MG63 (cell line): Measurements from ENCODE around the gene CSH1. TPM values are rescaled to one million over a fixed set of nuclear protein-coding genes. Genes with fewer than 3 reads are reported as not detected.
"Not testable (repeated sequence)": the region's sequence is repeated elsewhere in the genome, so short reads cannot be mapped to it uniquely, and the experiment has no call there.

Source experiments
- DNase-seq: peaks from one replicate; pipeline ENCODE4 v3.0.0-alpha.2; 2020
- H3K27me3 ChIP-seq: fragments of 250-450 bp; sonication (Bioruptor Pico); 2 replicates; pipeline ENCODE4 v1.5.1; 2020; ENCODE audit warnings: mild to moderate bottlenecking, moderate library complexity
- H3K36me3 ChIP-seq: fragments of 250-450 bp; sonication (Bioruptor Pico); 2 replicates; pipeline ENCODE4 v1.5.1; 2020; ENCODE audit warnings: mild to moderate bottlenecking, moderate library complexity
- H3K4me3 ChIP-seq: fragments of 250-450 bp; sonication (Bioruptor Pico); 2 replicates; pipeline ENCODE4 v1.5.1; 2020; ENCODE audit warnings: mild to moderate bottlenecking, moderate library complexity
- H3K9me3 ChIP-seq: fragments of 250-450 bp; sonication (Bioruptor Pico); 2 replicates; pipeline ENCODE4 v1.5.1; 2020; ENCODE audit warnings: mild to moderate bottlenecking, moderate library complexity
- total RNA-seq: library from RNA; depleted of rRNA; stranded (reverse); fragments of >200 nt; shearing (Covaris generic); gene quantifications from 2 replicates; pipeline ENCODE4 v1.2.3, GENCODE V29; 2014; ENCODE audit warnings: low replicate concordance

The CSH1 gene
- total RNA-seq, 1 experiment from 2014 or later: not detected

DNA sequence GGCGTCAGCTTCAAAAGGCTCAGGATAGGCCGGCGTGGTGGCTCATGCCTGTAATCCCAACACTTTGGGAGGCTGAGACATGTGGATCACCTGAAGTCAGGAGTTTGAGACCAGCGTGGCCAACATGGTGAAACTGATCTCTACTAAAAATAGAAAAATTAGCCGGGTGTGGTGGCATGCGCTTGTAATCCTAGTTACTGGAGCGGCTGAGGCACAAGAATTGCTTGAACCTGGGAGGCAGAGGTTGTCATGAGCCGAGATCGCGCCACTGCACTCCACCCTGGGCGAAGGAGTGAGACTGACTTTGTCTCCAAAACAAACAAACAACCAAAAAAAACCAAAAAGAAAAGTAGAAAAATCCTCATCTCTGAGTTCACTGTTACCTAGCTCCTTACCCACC is 11.3 kb downstream of the CSH1 start:
- not testable (repeated sequence) for H3K4me3 ChIP-seq, H3K9me3 ChIP-seq, DNase-seq, H3K36me3 ChIP-seq, H3K27me3 ChIP-seq

DNA sequence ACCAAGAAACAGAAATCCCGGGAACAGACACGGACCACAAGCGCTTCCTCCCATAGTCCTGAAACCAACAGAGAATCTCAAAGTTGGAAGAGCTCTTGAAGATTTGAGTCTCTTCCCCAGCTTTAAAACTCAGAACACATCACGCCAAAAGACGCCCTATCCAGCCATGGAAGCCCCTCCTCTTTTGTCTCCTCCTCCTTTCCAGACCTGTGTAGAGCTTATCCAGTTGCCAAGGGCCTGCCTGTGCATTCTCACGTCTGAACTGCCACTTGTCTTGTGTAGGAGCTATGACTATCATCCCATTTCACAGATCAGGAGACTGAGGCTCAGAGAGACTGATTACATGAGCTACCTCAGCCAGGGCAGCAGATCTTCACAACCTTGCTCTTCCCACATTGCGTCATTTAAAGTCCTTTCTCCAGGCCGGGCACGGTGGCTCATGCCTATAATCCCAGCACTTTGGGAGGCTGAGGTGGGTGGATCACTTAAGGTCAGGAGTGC is 13.7 kb downstream of the CSH1 start:
- not testable (repeated sequence) for H3K9me3 ChIP-seq, H3K4me3 ChIP-seq, DNase-seq, H3K36me3 ChIP-seq, H3K27me3 ChIP-seq

DNA sequence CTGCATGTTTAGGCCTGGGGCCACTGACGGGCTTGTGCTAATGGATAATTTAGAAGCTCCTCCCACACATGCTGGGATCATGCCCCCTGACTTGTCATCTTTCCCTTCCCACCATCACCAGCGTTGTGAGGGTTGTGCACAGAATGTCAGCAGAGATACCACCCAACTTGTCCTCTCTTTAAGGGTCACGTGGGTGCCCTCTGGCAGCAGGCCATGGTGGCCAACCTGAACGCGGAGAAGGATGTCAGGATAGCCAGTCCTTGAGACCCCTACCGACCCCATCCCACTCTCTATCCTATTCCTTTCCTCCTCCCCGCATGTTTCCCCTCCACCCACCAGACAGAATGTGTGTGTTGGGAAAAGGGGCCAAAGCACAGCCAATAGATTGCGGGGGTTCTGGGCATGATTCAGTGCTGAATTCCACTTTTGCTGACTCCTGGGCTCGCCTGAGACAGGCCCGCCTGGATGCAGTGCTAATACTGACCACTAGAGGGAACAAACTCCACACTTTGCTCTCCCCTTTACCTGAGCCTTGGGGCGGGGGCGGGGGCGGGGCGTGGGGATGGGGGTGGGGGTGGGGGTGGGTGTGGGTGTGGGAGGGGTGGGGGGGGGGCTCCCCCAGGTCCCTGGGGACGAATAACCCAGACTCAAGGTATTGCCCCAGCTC is 14.3 kb downstream of the CSH1 start, which contains the start of gene GH2:
GH2 (minus strand) TSS at position 10 of the 667 bp plus-strand sequence. CDS start 143 bp downstream, outside the sequence.
- Histone ChIP-seq H3K4me3 (no peak within 1 kb of the TSS), H3K9me3 (no peaks in the 10 kb centered on the region), H3K27me3 (no peaks in the 10 kb centered on the region), H3K36me3 (no peaks in the 10 kb centered on the region)
- DNase-seq: peak; percentile 62

DNA sequence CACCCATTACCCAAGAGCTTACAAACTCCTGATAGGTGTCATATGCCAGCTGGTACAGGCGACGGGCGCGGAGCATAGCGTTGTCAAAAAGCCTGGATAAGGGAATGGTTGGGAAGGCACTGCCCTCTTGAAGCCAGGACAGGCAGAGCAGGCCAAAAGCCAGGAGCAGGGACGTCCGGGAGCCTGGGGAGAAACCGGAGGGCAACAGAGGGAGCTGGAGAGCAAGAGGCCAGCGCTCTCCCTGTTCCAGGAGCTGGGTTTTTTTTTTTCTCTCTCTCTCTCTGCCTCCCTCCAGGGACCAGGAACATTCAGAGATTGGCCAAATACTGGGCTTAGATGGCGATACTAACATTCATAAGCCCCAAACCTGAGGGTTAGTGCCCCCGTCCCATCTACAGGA is 15.0 kb downstream of the CSH1 start:
- not testable (repeated sequence) for H3K27me3 ChIP-seq, H3K9me3 ChIP-seq, DNase-seq, H3K4me3 ChIP-seq, H3K36me3 ChIP-seq

DNA sequence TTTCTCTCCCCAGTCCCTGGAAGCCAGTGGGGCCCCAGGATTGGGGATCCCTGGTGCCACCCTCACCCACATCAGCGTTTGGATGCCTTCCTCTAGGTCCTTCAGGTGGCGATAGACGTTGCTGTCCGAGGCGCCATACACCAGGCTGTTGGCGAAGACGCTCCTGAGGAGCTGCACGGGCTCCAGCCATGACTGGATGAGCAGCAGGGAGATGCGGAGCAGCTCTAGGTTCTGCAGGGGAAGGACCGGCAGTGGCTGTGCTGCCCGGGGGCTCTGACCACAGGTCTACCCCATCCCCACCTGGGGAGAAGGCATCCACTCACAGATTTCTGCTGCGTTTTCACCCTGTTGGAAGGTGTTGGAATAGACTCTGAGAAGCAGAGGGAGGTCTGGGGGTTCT is 15.7 kb downstream of the CSH1 start:
- no peak overlapping the region for H3K4me3 ChIP-seq
- no peak for DNase-seq
- H3K9me3 ChIP-seq: no peaks in the 10 kb centered on the region
- no peaks in the 10 kb centered on the region for H3K36me3 ChIP-seq
- no peaks in the 10 kb centered on the region for H3K27me3 ChIP-seq

DNA sequence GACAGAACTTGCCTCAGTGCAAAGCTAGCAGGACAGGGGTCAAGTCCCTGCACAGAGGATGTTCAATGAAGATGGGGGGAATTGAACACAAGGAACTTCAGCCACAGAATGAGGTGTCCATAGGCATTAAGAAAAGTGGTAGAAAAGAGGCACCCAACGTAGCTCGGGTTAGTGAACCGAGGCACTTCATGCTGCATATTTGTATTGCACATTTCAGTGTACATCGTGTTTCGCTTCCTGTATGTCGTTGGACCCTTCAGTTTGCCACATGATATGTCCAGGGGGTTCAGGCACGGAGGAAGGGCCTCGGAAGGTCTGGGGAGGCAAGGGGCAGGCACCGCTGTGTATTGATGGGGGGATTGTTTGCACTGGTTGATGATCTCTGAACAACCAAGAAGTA is 18.0 kb downstream of the CSH1 start:
- not testable (repeated sequence) for H3K4me3 ChIP-seq, H3K9me3 ChIP-seq, DNase-seq, H3K36me3 ChIP-seq, H3K27me3 ChIP-seq

DNA sequence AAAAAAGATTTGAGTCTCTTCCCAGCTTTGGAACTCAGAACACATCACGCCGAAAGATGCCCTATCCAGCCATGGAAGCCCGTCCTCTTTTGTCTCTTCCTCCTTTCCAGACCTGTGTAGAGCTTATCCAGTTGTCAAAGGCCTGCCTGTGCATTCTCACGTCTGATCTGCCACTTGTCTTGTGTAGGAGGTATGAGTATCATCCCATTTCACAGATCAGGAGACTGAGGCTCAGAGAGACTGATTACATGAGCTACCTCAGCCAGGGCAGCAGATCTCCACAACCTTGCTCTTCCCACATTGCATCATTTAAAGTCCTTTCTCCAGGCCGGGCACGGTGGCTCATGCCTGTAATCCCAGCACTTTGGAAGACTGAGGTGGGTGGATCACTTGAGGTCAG is 21.7 kb downstream of the CSH1 start:
- not testable (repeated sequence) for H3K36me3 ChIP-seq, H3K27me3 ChIP-seq, H3K9me3 ChIP-seq, H3K4me3 ChIP-seq, DNase-seq

DNA sequence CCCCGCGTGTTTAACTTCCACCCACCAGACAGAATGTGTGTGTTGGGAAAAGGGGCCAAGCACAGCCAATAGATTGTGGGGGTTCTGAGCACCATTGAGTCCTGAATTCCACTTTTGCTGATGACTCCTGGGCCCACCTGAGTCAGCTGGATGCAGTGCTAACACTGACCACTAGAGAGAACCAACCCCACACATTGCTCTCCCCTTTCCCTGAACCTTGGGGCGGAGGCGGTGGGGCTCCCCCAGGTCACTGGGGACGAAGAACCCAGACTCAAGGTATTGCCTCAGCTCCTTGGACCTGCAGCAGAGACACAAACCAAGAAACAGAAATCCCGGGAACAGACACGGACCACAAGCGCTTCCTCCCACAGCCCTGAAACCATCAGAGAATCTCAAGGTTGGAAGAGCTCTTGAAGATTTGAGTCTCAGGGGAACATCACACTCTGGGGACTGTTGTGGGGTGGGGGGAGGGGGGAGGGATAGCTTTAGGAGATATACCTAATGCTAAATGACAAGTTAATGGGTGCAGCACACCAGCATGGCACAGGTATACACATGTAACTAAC is 22.2 kb downstream of the CSH1 start:
- H3K36me3 ChIP-seq, DNase-seq, H3K4me3 ChIP-seq, H3K9me3 ChIP-seq, H3K27me3 ChIP-seq: not testable (repeated sequence)

DNA sequence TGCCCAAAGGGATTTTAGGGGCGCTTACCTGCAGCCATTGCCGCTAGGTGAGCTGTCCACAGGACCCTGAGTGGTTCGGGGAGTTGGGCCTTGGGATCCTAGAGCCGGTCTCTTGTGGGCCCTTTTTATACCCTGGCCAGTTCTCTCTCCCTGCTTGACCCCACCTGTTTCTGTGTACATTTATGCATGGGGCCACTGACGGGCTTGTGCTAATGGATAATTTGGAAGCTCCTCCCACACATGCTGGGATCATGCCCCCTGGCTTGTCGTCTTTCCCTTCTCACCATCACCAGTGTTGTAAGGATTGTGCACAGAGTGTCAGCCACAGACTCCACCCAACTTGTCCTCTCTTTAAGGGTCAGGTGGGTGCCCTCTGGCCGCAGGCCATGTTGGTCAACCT is 22.8 kb downstream of the CSH1 start, which contains the start of gene CSH2:
CSH2 (minus strand) TSS at position 101 of the 400 bp plus-strand sequence; CDS start at position 38, 63 bp downstream.
- not testable (repeated sequence) for DNase-seq, H3K36me3 ChIP-seq, H3K4me3 ChIP-seq, H3K27me3 ChIP-seq, H3K9me3 ChIP-seq

DNA sequence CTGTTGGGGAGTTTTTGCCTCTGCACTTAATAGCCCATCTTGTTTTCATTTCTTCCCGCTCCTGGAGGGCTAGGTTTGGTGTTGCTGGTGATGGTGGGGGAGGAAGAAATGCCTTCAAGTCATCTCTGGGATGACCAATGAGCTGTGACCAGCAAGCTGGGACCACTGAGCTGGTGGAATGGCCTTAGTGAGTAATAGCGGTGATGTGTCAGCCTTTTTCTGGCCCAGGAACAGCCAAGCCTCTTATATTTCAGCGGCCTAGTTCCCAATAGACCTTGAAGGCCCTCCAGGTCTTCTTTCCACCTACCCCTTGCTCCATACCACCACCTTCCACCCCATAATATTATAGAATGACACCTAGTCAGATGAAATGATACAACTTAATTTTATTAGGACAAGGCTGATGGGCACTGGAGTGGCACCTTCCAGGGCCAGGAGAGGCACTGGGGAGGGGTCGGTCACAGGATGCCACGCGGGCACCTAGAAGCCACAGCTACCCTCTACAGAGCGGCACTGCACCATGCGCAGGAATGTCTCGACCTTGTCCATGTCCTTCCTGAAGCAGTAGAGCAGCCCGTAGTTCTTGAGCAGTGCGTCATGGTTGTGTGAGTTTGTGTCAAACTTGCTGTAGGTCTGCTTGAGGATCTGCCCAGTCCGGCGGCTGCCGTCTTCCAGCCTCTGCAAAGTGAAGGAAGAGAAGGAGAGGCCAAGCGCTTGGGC is 24.6 kb downstream of the CSH1 start:
- not testable (repeated sequence) for H3K27me3 ChIP-seq, H3K36me3 ChIP-seq, H3K9me3 ChIP-seq, H3K4me3 ChIP-seq
- DNase-seq: peak; percentile 18

DNA sequence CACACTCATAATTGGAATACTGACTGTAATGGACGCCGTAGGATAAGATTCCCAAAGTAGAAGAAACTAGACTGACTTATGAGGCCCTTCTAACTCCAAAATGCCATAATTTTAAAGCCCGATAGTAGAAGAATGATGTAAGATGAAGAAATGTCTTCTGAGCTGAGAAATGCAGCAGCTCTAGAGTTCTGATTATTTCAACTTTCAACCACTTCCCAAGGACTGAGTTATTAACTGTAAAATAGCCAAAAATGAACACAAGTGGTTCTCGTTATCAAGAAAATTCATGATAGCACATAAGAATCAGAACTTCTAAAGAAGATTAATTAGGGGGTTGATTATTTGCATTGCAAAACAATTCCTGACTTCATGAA is 26.1 kb downstream of the CSH1 start:
- not testable (repeated sequence) for DNase-seq, H3K9me3 ChIP-seq, H3K36me3 ChIP-seq, H3K27me3 ChIP-seq, H3K4me3 ChIP-seq

DNA sequence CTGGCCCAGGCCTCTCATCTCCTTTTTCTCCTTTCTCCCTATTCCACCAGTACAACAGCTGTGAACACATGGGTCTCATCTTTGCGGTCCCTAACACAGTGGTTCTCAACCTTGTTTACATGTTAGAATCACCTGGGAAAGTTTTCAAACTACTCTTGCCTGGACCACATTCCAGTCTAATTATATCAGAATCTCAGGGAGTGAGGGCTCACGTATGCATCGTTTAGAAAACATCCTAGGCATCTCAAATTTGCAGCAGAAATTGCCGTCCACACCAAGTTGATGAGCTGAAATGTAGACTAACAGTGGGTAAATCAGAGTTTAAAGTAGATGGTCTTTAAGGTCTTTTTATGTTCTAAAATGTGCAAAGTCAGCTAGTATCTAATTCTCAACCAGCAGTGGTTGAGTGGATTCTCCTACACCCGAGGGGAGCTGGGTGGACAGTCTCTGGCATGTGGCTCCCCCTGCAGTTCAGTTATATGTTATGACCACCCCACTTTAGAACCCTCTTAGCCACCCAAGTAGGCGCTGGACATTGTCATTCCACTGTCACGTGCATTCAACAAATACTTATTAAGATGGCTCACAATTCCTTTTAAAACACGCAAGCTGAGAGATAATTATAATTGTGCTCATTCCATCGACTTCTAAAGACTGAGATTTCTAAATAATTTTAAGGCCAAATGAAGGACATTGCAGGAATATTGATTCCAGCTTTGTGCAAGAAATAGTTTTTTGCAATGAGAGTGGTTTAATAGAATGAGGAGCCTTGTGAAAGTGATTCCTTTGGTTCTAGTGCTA is 26.7 kb downstream of the CSH1 start:
- not testable (repeated sequence) for H3K36me3 ChIP-seq, H3K4me3 ChIP-seq, DNase-seq, H3K27me3 ChIP-seq, H3K9me3 ChIP-seq

DNA sequence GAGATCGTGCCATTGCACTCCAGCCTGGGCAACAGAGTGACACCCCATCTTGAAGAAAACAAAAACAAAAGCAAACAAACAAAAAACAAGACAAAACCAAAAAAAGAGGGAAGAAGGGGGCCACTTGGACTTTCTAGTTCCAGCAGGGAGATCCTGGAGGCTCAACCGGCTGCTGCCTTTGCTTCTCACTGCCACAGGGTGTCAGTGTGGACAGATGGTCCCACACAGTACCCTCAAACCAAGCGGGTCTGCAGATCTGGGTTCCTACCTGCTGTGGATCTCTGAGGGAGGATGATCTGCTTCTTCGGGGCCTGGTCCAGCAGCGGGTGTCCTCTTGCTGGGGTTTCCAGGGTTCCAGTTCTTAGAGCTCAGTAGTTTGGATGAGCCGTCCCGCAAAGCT is 29.7 kb downstream of the CSH1 start:
- H3K27me3 ChIP-seq, H3K4me3 ChIP-seq, H3K9me3 ChIP-seq, DNase-seq, H3K36me3 ChIP-seq: not testable (repeated sequence)

DNA sequence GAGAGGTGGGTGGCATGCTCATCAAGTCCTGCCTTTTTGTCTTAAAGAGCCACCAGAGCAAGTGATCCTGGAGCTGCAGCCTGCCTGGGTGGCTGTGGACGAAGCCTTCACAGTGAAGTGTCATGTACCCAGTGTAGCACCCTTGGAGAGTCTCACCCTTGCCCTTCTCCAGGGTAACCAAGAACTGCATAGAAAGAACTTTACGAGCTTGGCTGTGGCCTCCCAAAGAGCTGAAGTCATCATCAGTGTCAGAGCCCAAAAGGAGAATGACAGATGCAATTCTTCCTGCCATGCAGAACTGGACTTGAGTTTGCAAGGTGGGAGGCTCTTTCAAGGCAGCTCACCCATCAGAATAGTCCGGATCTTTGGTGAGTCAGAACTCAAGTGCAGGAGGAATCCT is 37.1 kb downstream of the CSH1 start:
- H3K9me3 ChIP-seq: no peaks in the 10 kb centered on the region
- no peak for DNase-seq
- no peak overlapping the region for H3K4me3 ChIP-seq
- H3K27me3 ChIP-seq: no peaks in the 10 kb centered on the region; the same call in 1 of the 2 replicates
- no peaks in the 10 kb centered on the region for H3K36me3 ChIP-seq

DNA sequence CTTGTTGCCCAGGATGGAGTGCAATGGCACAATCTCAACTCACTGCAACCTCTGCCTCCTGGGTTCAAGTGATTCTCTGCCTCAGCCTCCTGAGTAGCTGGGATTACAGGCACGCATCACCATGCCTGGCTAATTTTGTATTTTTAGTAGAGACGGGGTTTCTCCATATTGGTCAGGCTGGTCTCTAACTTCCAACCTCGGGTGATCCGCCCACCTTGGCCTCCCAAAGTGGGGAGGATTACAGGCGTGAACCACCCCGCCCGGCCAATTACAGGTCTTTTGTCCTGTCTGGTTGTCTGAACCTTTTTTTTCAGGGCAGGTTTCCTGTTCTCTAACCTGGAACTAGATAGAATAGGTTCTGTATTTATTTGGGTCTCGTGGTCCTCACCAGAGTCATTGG is 39.9 kb downstream of the CSH1 start:
- not testable (repeated sequence) for H3K9me3 ChIP-seq, H3K36me3 ChIP-seq, H3K27me3 ChIP-seq

DNA sequence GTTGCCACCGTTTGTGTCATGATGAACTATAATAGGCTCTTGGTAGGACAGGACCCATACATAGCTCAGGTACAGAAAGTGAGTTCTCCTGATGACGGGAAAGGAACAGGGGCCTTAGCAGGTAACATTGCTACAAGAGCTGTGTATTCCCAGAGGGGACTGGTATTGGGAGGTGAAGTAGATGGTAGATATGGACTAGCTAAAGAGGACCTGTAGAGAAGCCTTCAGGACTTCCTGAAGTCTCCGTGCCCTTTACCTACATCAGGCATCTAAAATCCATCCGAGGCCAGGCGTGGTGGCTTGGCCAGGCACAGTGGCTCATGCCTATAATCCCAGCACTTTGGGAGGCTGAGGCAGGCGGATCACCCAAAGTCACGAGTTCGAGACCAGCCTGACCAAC is 41.2 kb downstream of the CSH1 start:
- Histone ChIP-seq H3K9me3 (no peaks in the 10 kb centered on the region), H3K36me3 (no peaks in the 10 kb centered on the region), H3K27me3 (peaks cover 4% of the 10 kb centered on the region; the same call in 1 of the 2 replicates), H3K4me3 (no peak overlapping the region)
- no peak for DNase-seq

More for the DNA sequence above, 39.9 kb downstream of the CSH1 start:
- H3K4me3 ChIP-seq, DNase-seq: not testable (repeated sequence)

DNA sequence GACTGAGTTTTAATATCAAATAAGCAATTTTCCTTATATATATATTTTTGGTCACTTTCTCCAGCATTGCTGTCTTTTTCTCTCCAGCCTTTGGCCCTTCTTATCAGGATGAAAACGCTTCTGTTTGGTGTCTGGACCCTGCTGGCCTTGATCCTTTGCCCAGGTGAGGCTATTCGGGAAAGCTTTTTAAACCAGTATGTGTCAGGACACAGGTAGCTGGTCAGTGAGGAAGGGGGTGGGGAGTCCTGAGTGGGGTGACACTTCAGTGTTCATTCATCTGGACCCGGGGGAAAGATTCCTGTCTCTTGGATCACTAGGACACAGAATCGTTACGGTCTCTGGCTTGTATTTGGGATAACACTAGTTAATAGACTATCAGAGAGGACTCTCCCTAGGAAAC is 41.7 kb downstream of the CSH1 start:
- Histone ChIP-seq H3K4me3 (no peak overlapping the region), H3K36me3 (no peaks in the 10 kb centered on the region), H3K27me3 (peaks cover 4% of the 10 kb centered on the region; the same call in 1 of the 2 replicates), H3K9me3 (no peaks in the 10 kb centered on the region)
- no peak for DNase-seq
